HepG2 (cell line): ENCODE results near the gene SLC16A3. TPM values are rescaled to one million over a fixed set of nuclear protein-coding genes. Genes with fewer than 3 reads are reported as not detected.

Source experiments
- HMGXB3 ChIP-seq: sonication (generic); formaldehyde crosslinking; IDR thresholded peaks from 2 replicates; pipeline ENCODE4 v1.4.0; 2020; ENCODE audit warnings: missing genetic modification reagents, borderline replicate concordance
- HNF4A ChIP-seq: sonication (generic); formaldehyde crosslinking; IDR thresholded peaks from 2 replicates; pipeline ENCODE4 v1.4.0; 2020; ENCODE audit warnings: missing genetic modification reagents
- LRRFIP1 ChIP-seq: sonication (generic); formaldehyde crosslinking; conservative IDR thresholded peaks from 2 replicates; pipeline ENCODE4 v1.4.0; 2020; ENCODE audit warnings: missing genetic modification reagents
- MEIS1 ChIP-seq: sonication (generic); formaldehyde crosslinking; IDR thresholded peaks from 2 replicates; pipeline ENCODE4 v1.9.0; 2021; ENCODE audit warnings: mild to moderate bottlenecking, missing genetic modification reagents, moderate library complexity, borderline replicate concordance
- PPARG ChIP-seq: conservative IDR thresholded peaks from 2 replicates; pipeline ENCODE4 v1.6.1; 2016; ENCODE audit warnings: missing biosample characterization, missing genetic modification reagents
- TBX2 ChIP-seq: sonication (generic); formaldehyde crosslinking; IDR thresholded peaks from 2 replicates; pipeline ENCODE4 v1.5.0; 2020; ENCODE audit warnings: missing genetic modification reagents, mild to moderate bottlenecking, borderline replicate concordance
- ZNF296 ChIP-seq: sonication (generic); formaldehyde crosslinking; conservative IDR thresholded peaks from 2 replicates; pipeline ENCODE4 v1.5.0; 2020; ENCODE audit warnings: mild to moderate bottlenecking, missing genetic modification reagents
- ZNF317 ChIP-seq: sonication (generic); formaldehyde crosslinking; IDR thresholded peaks from 2 replicates; pipeline ENCODE4 v1.5.0; 2020; ENCODE audit warnings: mild to moderate bottlenecking, missing genetic modification reagents
- ZNF501 ChIP-seq: sonication (generic); formaldehyde crosslinking; IDR thresholded peaks from 2 replicates; pipeline ENCODE4 v1.5.1; 2020; ENCODE audit warnings: mild to moderate bottlenecking, moderate library complexity, missing genetic modification reagents
- ZNF619 ChIP-seq: sonication (generic); formaldehyde crosslinking; IDR thresholded peaks from 2 replicates; pipeline ENCODE4 v1.4.0; 2020; ENCODE audit warnings: mild to moderate bottlenecking, missing genetic modification reagents
- ZSCAN31 ChIP-seq: sonication (generic); formaldehyde crosslinking; IDR thresholded peaks from 2 replicates; pipeline ENCODE4 v1.5.0; 2020; ENCODE audit warnings: low read depth, mild to moderate bottlenecking, missing genetic modification reagents
- ZZZ3 ChIP-seq: sonication (generic); formaldehyde crosslinking; IDR thresholded peaks from 2 replicates; pipeline ENCODE4 v1.4.0; 2020; ENCODE audit warnings: missing genetic modification reagents, mild to moderate bottlenecking, borderline replicate concordance
- polyA plus RNA-seq, 8 experiments: library from polyadenylated mRNA; depleted of rRNA in 3 of 8; stranded (reverse) in 7 of 8; unstranded in 1 of 8; fragments of >200 nt; fragmentation: Illumina TruSeq in 4 of 8; extraction: Trizol in 4 of 8; gene quantifications; 2 replicates each; pipeline versions ENCODE4 v1.2.1 to v1.2.3, GENCODE V29; 2011 to 2016; ENCODE audit warnings: low read depth in 4 of 8, missing spikeins in 1 of 8, mixed read lengths in 1 of 8; ENCODE audit not compliant: insufficient read depth in 1 of 8
- total RNA-seq, 5 experiments: library from RNA; depleted of rRNA; stranded (reverse); fragments of >200 nt; fragmentation: Illumina TruSeq; extraction: Trizol; gene quantifications; 2 replicates each; pipeline ENCODE4 v1.2.3, GENCODE V29; 2016; ENCODE audit warnings: low read depth in 1 of 5
- TF ChIP-seq, protein P1 (sequence below): sonication (generic); formaldehyde crosslinking; IDR thresholded peaks from 2 replicates; pipeline ENCODE4 v1.9.0; 2021; ENCODE audit warnings: missing genetic modification reagents, borderline replicate concordance
- TF ChIP-seq, protein P2 (sequence below): sonication (generic); formaldehyde crosslinking; IDR thresholded peaks from 2 replicates; pipeline ENCODE4 v1.4.0; 2020; ENCODE audit warnings: missing genetic modification reagents; ENCODE audit errors: not compliant biosample characterization

The SLC16A3 gene
- total and polyA plus RNA-seq, 2 of the 13 experiments (the other 11 are each of a cell fraction or from before 2014, with no cell fraction given) = 242 to 349 TPM

DNA sequence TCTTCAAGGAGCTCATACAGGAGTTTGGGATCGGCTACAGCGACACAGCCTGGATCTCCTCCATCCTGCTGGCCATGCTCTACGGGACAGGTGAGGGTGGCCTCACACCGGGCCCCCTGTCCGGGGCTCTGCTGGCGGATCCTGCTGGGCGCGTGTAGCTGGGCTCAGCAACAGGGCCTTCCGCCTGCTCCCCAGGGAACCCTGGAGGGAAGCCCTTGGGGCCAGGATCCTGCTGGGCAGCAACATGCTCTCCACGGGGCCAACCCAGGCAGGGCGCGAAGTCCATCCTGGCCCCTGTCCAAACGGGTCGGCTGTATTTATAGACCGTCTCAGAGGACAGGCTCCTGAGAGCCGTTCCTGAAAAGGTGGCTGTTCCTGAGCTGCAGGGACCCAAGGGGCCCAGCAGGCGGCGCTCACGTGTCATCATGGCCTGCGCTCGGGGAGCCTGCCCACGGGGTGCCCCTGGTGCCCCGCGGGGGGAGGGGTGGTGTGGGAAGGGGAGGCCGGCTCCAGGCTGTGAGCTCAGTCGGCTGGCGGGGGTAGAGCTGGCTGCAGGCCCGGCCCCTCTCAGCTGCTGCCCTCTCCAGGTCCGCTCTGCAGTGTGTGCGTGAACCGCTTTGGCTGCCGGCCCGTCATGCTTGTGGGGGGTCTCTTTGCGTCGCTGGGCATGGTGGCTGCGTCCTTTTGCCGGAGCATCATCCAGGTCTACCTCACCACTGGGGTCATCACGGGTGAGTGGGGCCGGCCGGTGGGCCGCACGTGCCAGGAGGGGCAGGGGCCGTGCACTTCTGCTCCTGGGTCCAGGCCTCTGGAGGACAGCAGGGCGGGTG, 7.5 kb downstream of the SLC16A3 start (continued):
- TF ChIP-seq, protein P1, sequence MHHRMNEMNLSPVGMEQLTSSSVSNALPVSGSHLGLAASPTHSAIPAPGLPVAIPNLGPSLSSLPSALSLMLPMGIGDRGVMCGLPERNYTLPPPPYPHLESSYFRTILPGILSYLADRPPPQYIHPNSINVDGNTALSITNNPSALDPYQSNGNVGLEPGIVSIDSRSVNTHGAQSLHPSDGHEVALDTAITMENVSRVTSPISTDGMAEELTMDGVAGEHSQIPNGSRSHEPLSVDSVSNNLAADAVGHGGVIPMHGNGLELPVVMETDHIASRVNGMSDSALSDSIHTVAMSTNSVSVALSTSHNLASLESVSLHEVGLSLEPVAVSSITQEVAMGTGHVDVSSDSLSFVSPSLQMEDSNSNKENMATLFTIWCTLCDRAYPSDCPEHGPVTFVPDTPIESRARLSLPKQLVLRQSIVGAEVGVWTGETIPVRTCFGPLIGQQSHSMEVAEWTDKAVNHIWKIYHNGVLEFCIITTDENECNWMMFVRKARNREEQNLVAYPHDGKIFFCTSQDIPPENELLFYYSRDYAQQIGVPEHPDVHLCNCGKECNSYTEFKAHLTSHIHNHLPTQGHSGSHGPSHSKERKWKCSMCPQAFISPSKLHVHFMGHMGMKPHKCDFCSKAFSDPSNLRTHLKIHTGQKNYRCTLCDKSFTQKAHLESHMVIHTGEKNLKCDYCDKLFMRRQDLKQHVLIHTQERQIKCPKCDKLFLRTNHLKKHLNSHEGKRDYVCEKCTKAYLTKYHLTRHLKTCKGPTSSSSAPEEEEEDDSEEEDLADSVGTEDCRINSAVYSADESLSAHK (CRISPR knock-in tag) = peak; percentile 66; the same call in 1 of the 2 replicates
- TF ChIP-seq HMGXB3 (CRISPR knock-in tag) = peak; percentile 78
- TF ChIP-seq ZNF317 (CRISPR knock-in tag) = peak; percentile 85; the same call in 1 of the 2 replicates
- TF ChIP-seq HNF4A (CRISPR knock-in tag) = peak; percentile 98
- TF ChIP-seq ZNF501 (CRISPR knock-in tag) = peak; percentile 91; the same call in 1 of the 2 replicates
- TF ChIP-seq, protein P2, sequence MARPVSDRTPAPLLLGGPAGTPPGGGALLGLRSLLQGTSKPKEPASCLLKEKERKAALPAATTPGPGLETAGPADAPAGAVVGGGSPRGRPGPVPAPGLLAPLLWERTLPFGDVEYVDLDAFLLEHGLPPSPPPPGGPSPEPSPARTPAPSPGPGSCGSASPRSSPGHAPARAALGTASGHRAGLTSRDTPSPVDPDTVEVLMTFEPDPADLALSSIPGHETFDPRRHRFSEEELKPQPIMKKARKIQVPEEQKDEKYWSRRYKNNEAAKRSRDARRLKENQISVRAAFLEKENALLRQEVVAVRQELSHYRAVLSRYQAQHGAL (CRISPR knock-in tag) = no peak
- TF ChIP-seq LRRFIP1 (CRISPR knock-in tag) = no peak
- peak; percentile 81; the same call in 1 of the 2 replicates for TF ChIP-seq ZZZ3 (CRISPR knock-in tag)
- peak; percentile 99 for TF ChIP-seq ZSCAN31 (CRISPR knock-in tag)
- peak; percentile 81; the same call in 1 of the 2 replicates for TF ChIP-seq TBX2 (CRISPR knock-in tag)
- peak; percentile 53; the same call in 1 of the 2 replicates for TF ChIP-seq MEIS1 (CRISPR knock-in tag)
- TF ChIP-seq ZNF296 = peak; percentile 97
- TF ChIP-seq PPARG = peak; percentile 82
- peak; percentile 96 for TF ChIP-seq ZNF619 (CRISPR knock-in tag)
